GM23248 (cell line): Measurements from ENCODE around the gene ZNF652.

Source experiments
- EZH2 ChIP-seq: fragments of 200-600 bp; sonication (generic); IDR thresholded peaks from 2 replicates; pipeline ENCODE4 v1.6.1; 2018; ENCODE audit warnings: antibody characterized with exemption, mild to moderate bottlenecking; ENCODE audit not compliant: insufficient read depth, poor library complexity, severe bottlenecking
- EZH2phosphoT487 ChIP-seq: fragments of 200-600 bp; sonication (generic); IDR thresholded peaks from 2 replicates; pipeline ENCODE4 v1.6.1; 2018; ENCODE audit warnings: antibody characterized with exemption, moderate library complexity, mild to moderate bottlenecking, low read depth; ENCODE audit not compliant: insufficient read depth

DNA sequence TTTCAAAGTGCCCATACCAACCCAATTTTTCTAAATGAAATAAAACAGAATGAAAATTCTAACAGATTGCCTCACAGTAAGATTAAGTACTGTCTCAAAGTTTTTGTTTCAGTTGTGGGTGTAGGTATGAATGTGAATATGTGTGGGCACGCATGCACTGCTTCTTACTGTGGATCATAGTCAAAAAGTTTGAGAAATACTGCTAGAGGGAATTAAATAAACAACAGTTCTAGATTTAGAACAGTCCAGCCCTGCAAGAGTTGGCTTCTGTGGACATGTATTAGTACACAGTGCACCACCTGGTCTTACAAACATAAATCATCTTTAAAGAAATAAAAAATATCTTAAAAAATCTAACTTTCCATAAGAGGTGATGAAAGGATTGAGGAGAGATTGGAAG lies 8.4 kb downstream of the ZNF652 start:
- TF ChIP-seq EZH2phosphoT487 (no peak), EZH2 (no peak)
